GM12878 (cell line): ENCODE measurements around the gene CENPX.

Experiments used
- CTCF ChIP-seq, 3 experiments: IDR thresholded peaks in 2 of 3; conservative IDR thresholded peaks in 1 of 3; 2 replicates each; pipeline ENCODE4 v1.5.1; 2011; ENCODE audit warnings: low read depth in 3 of 3, low read length in 3 of 3, mild to moderate bottlenecking in 3 of 3, control low read depth in 2 of 3, moderate library complexity in 2 of 3, inconsistent platforms in 1 of 3, mixed read lengths in 1 of 3; ENCODE audit not compliant: control insufficient read depth in 2 of 3, insufficient read depth in 1 of 3; ENCODE audit errors: extremely low read depth in 1 of 3
- NFIC ChIP-seq: IDR thresholded peaks from 2 replicates; pipeline ENCODE4 v1.6.1; 2012; ENCODE audit warnings: low read depth, mild to moderate bottlenecking, inconsistent platforms, low read length, moderate library complexity
- NFYA ChIP-seq: IDR thresholded peaks from 2 replicates; pipeline ENCODE4 v1.6.1; 2011; ENCODE audit warnings: low read depth, mild to moderate bottlenecking, low read length, improper control_type of control experiment, borderline replicate concordance
- ZBTB11 ChIP-seq: fragments of 450-650 bp; formaldehyde crosslinking; IDR thresholded peaks from 2 replicates; pipeline ENCODE4 v1.5.0; 2022; ENCODE audit warnings: mild to moderate bottlenecking, missing genetic modification characterization
- ZNF24 ChIP-seq: fragments of 450-650 bp; IDR thresholded peaks from 2 replicates; pipeline ENCODE4 v1.6.1; 2017; ENCODE audit warnings: antibody characterized with exemption, mild to moderate bottlenecking

- no peak for TF ChIP-seq ZBTB11 (CRISPR knock-in tag)
- no peak for TF ChIP-seq CTCF (IDR thresholded peaks at IDR 0.05 in 2 of 3, conservative IDR thresholded peaks at IDR 0.05 in 1 of 3; ENCODE audit: control insufficient read depth in 2 of 3, extremely low read depth in 1 of 3, insufficient read depth in 1 of 3, low read depth in 3 of 3, low read length in 3 of 3)
- TF ChIP-seq NFYA = no peak
- TF ChIP-seq ZNF24 = no peak
- TF ChIP-seq NFIC = no peak
Observed at GRCh38 chr17:82029391-82029790, 6.7 kb upstream of the CENPX start.
